GM12878 (cell line): ENCODE data around the gene ZNF470. TPM values are rescaled to one million over a fixed set of nuclear protein-coding genes. Genes with fewer than 3 reads are reported as not detected.

ENCODE experiments used
- ATAC-seq: fragments of 200-7000 bp; cut with Tn5 transposase; 3 replicates; pipeline ENCODE4 v1.9.1; 2020; ENCODE audit warnings: mild to moderate bottlenecking, moderate library complexity
- BruUV-seq: library from RNA; stranded (reverse); fragments of 400-500 nt; replicated peaks from 2 replicates; lab custom pipeline; 2021; lab: Mats Ljungman, UMichigan
- CTCF ChIA-PET: fragments of 300-600 bp; sonication (Branson Sonifier 250); formaldehyde crosslinking; extraction: SDS; loops from one replicate; lab custom pipeline; 2021; ENCODE audit warnings: inconsistent platforms; lab: Yijun Ruan, JAX
- POLR2A ChIA-PET: fragments of 350-600 bp; formaldehyde crosslinking; extraction: SDS; loops from one replicate; lab custom pipeline; 2021; ENCODE audit warnings: inconsistent platforms; lab: Charles Lee
- RAD21 ChIA-PET: fragments of 300-600 bp; sonication (Branson Sonifier 250); formaldehyde crosslinking; loops from one replicate; lab custom pipeline; 2023; ENCODE audit warnings: antibody characterized with exemption; ENCODE audit not compliant: unreplicated experiment; lab: Charles Lee
- SMC1A ChIA-PET: fragments of 300-600 bp; sonication (Branson Sonifier 250); formaldehyde crosslinking; loops from one replicate; lab custom pipeline; 2023; ENCODE audit not compliant: unreplicated experiment, uncharacterized antibody; lab: Charles Lee
- DNase-seq: peaks from one replicate; pipeline ENCODE4 v3.0.0-alpha.2; 2011; ENCODE audit warnings: low read depth, low spot score
- FAIRE-seq: peaks from 3 replicates; lab custom pipeline; 2011; peaks lifted over from hg19 to GRCh38; lab: Jason Lieb, UNC
- H2AFZ ChIP-seq: 2 replicates; pipeline ENCODE4 v1.6.0; 2011; ENCODE audit warnings: low read depth, low read length, control low read depth; ENCODE audit not compliant: control insufficient read depth
- H3K27ac ChIP-seq: 2 replicates; pipeline ENCODE4 v1.5.1; 2011; ENCODE audit warnings: control low read depth; ENCODE audit not compliant: control insufficient read depth, insufficient read depth
- H3K27me3 ChIP-seq, 2 experiments: replicated peaks in 1 of 2; 2 replicates each; pipeline versions ENCODE4 v1.6.0 to v1.6.1; 2011; ENCODE audit warnings: low read length in 1 of 2; ENCODE audit not compliant: control insufficient read depth in 2 of 2, insufficient read depth in 2 of 2
- H3K36me3 ChIP-seq, 2 experiments: 2 replicates each; pipeline ENCODE4 v1.5.1; 2011; ENCODE audit warnings: low read length in 1 of 2; ENCODE audit not compliant: control insufficient read depth in 2 of 2, insufficient read depth in 2 of 2
- H3K4me1 ChIP-seq: 2 replicates; pipeline ENCODE4 v1.6.1; 2011; ENCODE audit warnings: mild to moderate bottlenecking, low read length, moderate library complexity, mixed read lengths; ENCODE audit not compliant: control insufficient read depth, insufficient read depth
- H3K4me2 ChIP-seq: 2 replicates; pipeline ENCODE4 v1.6.0; 2011; ENCODE audit warnings: control low read depth; ENCODE audit not compliant: control insufficient read depth, insufficient read depth
- H3K4me3 ChIP-seq: fragments of 200-600 bp; sonication (generic); 2 replicates; pipeline ENCODE4 v1.5.1; 2016
- H3K79me2 ChIP-seq: 2 replicates; pipeline ENCODE4 v1.6.0; 2011; ENCODE audit warnings: low read length; ENCODE audit not compliant: control insufficient read depth, insufficient read depth
- H3K9ac ChIP-seq: 2 replicates; pipeline ENCODE4 v1.8.0; 2011; ENCODE audit warnings: low read length, control low read depth, mixed read lengths; ENCODE audit not compliant: control insufficient read depth, insufficient read depth
- H3K9me3 ChIP-seq: replicated peaks from 3 replicates; pipeline ENCODE4 v1.5.1; 2011; ENCODE audit warnings: mild to moderate bottlenecking, low read length; ENCODE audit not compliant: control insufficient read depth, insufficient read depth
- H4K20me1 ChIP-seq: 2 replicates; pipeline ENCODE4 v1.6.0; 2011; ENCODE audit not compliant: control insufficient read depth, insufficient read depth
- ATF7 ChIP-seq: fragments of 450-650 bp; IDR thresholded peaks from 2 replicates; pipeline ENCODE4 v1.6.1; 2016; ENCODE audit warnings: low read depth, mild to moderate bottlenecking
- BACH1 ChIP-seq: fragments of 450-650 bp; IDR thresholded peaks from 2 replicates; pipeline ENCODE4 v1.6.1; 2017; ENCODE audit warnings: mild to moderate bottlenecking, borderline replicate concordance
- EGR1 ChIP-seq, 2 experiments: IDR thresholded peaks; 1 replicate in 1 of 2; 2 replicates in 1 of 2; pipeline ENCODE4 v1.6.1; 2011 to 2012; ENCODE audit warnings: low read depth in 2 of 2, low read length in 2 of 2, borderline replicate concordance in 1 of 2, mild to moderate bottlenecking in 1 of 2, moderate library complexity in 1 of 2
- IRF4 ChIP-seq: IDR thresholded peaks from 2 replicates; pipeline ENCODE4 v1.6.1; 2011; ENCODE audit warnings: low read depth, low read length
- NRF1 ChIP-seq: conservative IDR thresholded peaks from 2 replicates; pipeline ENCODE4 v1.6.1; 2011; ENCODE audit warnings: mild to moderate bottlenecking, low read depth, low read length, improper control_type of control experiment
- PBX3 ChIP-seq: IDR thresholded peaks from 2 replicates; pipeline ENCODE4 v1.6.1; 2011; ENCODE audit warnings: mild to moderate bottlenecking, low read depth, low read length, moderate library complexity; ENCODE audit not compliant: insufficient replicate concordance
- PKNOX1 ChIP-seq: fragments of 450-650 bp; IDR thresholded peaks from 2 replicates; pipeline ENCODE4 v1.6.1; 2016; ENCODE audit warnings: mild to moderate bottlenecking
- RAD21 ChIP-seq: IDR thresholded peaks from 2 replicates; pipeline ENCODE4 v1.6.1; 2011; ENCODE audit warnings: mild to moderate bottlenecking, low read depth, low read length, moderate library complexity; ENCODE audit not compliant: insufficient read depth
- RCOR1 ChIP-seq: conservative IDR thresholded peaks from 2 replicates; pipeline ENCODE4 v1.6.1; 2012; ENCODE audit warnings: low read depth, low read length, improper control_type of control experiment
- SMAD5 ChIP-seq: IDR thresholded peaks from 2 replicates; pipeline ENCODE4 v1.6.1; 2016; ENCODE audit warnings: antibody characterized with exemption, low read depth
- SP1 ChIP-seq: IDR thresholded peaks from one replicate; pipeline ENCODE4 v1.6.1; 2011; ENCODE audit warnings: low read depth, low read length
- ZBED1 ChIP-seq: IDR thresholded peaks from 2 replicates; pipeline ENCODE4 v1.6.1; 2016; ENCODE audit warnings: borderline replicate concordance
- ZNF384 ChIP-seq: IDR thresholded peaks from 2 replicates; pipeline ENCODE4 v1.6.1; 2012; ENCODE audit warnings: low read depth, mild to moderate bottlenecking, low read length, improper control_type of control experiment, borderline replicate concordance
- ZNF622 ChIP-seq: fragments of 450-650 bp; IDR thresholded peaks from 2 replicates; pipeline ENCODE4 v1.6.1; 2017; ENCODE audit warnings: mild to moderate bottlenecking, inconsistent platforms
- WGBS: methylation state at CpG from one replicate; pipeline ENCODE4 v1.1.6; 2016; ENCODE audit warnings: low lambda C conversion rate; ENCODE audit not compliant: insufficient replicate concordance, insufficient coverage; ENCODE audit errors: missing lambda C conversion rate; 5-methylcytosine and 5-hydroxymethylcytosine counted together
- in situ Hi-C: fragments of 300-500 bp; cut with MboI; formaldehyde crosslinking; loops from 9 replicates; pipeline ENCODE4 v1.14.3; 2018; ENCODE audit warnings: mixed read lengths
- intact Hi-C: fragments of 100-400 bp; cut with micrococcal nuclease; formaldehyde crosslinking; loops from one replicate; pipeline ENCODE4 v1.14.2; 2022; ENCODE audit not compliant: unreplicated experiment
- polyA plus RNA-seq, 11 experiments: library from polyadenylated mRNA; depleted of rRNA in 4 of 11; unstranded in 6 of 11; stranded (reverse) in 5 of 11; fragments of >200 nt; fragmentation: Nextera tagmentation in 4 of 11; fragmentation: Illumina TruSeq in 1 of 11; extraction: Ambion mirVana in 4 of 11; extraction: Trizol in 1 of 11; gene quantifications; 1 replicate in 1 of 11; 2 replicates in 10 of 11; pipeline versions ENCODE4 v1.2.1 to v1.2.3, GENCODE V29; 2011 to 2016; ENCODE audit warnings: inconsistent platforms in 2 of 11, missing spikeins in 2 of 11, low read depth in 1 of 11
- total RNA-seq, 4 experiments: library from RNA; depleted of rRNA in 3 of 4; stranded (reverse); fragments of >200 nt in 3 of 4; fragmentation: Illumina TruSeq in 1 of 4; extraction: Trizol in 1 of 4; gene quantifications; 2 replicates each; pipeline versions ENCODE4 v1.2.1 to v1.2.3, GENCODE V29; 2013 to 2021

The ZNF470 gene
- total and polyA plus RNA-seq, 10 of the 15 experiments (the other 5 are each of a cell fraction or from before 2014, with no cell fraction given) = 0.16 to 1.4 (median 0.56) TPM

GRCh38 chr19:56543776-56544175 lies 23.5 kb upstream of the ZNF470 start:
- intact Hi-C loops (no loop called here), in situ Hi-C loops (no loop called here)
- no peak overlapping the region for H3K4me2 ChIP-seq
- FAIRE-seq (no peak), ATAC-seq (no peak), DNase-seq (no peak)
- no peak overlapping the region for H3K9ac ChIP-seq
- no peaks in the 10 kb centered on the region for H3K79me2 ChIP-seq
- H3K4me1 ChIP-seq = no peaks in the 10 kb centered on the region
- WGBS = 47% methylated on average over 2 of the region's 2 CpGs
- ChIA-PET SMC1A (no interaction called here), POLR2A (no interaction called here), CTCF (no interaction called here), RAD21 (no interaction called here)
- H2AFZ ChIP-seq = no peak overlapping the region
- H3K36me3 ChIP-seq = no peaks in the 10 kb centered on the region
- no peak for TF ChIP-seq ZNF622
- no peak for TF ChIP-seq IRF4
- no peak for TF ChIP-seq EGR1 (IDR thresholded peaks at IDR 0.05; ENCODE audit: borderline replicate concordance in 1 of 2, low read depth in 2 of 2, low read length in 2 of 2)
- TF ChIP-seq PKNOX1 = no peak
- TF ChIP-seq SMAD5 = no peak
- no peak for TF ChIP-seq BACH1
- TF ChIP-seq NRF1 = no peak
- TF ChIP-seq RAD21 = no peak
- TF ChIP-seq ZNF384 = no peak
- no peak for TF ChIP-seq PBX3
- TF ChIP-seq ATF7 = no peak
- TF ChIP-seq SP1 = no peak
- no peak for TF ChIP-seq ZBED1
- TF ChIP-seq RCOR1 = no peak
- H3K4me3 ChIP-seq = no peak overlapping the region
- no TSS peak for BruUV-seq
- no peaks in the 10 kb centered on the region for H4K20me1 ChIP-seq
- H3K27me3 ChIP-seq = no peaks in the 10 kb centered on the region
- no peak overlapping the region for H3K27ac ChIP-seq
- peaks cover 5% of the 10 kb centered on the region; the same call in 2 of the 3 replicates for H3K9me3 ChIP-seq
